Parathyroid adenoma (tissue), 2 donors: ENCODE results near the gene GNS.

Experiments
- H2AFZ ChIP-seq: fragments of 300-600 bp; sonication (generic); one replicate; pipeline ENCODE4 v1.7.0; 2017; ENCODE audit warnings: antibody characterized with exemption, mild to moderate bottlenecking
- H3K27ac ChIP-seq: fragments of 300-600 bp; sonication (generic); one replicate; pipeline ENCODE4 v1.7.0; 2017
- H3K27me3 ChIP-seq: fragments of 300-600 bp; sonication (generic); one replicate; pipeline ENCODE4 v1.7.0; 2017; ENCODE audit warnings: low read length; ENCODE audit not compliant: control insufficient read depth, insufficient read depth
- H3K36me3 ChIP-seq: fragments of 300-600 bp; sonication (generic); one replicate; pipeline ENCODE4 v1.7.0; 2017; ENCODE audit warnings: low read length; ENCODE audit not compliant: control insufficient read depth, insufficient read depth
- H3K4me1 ChIP-seq: fragments of 300-600 bp; sonication (generic); one replicate; pipeline ENCODE4 v1.7.0; 2017; ENCODE audit warnings: control low read depth
- H3K4me2 ChIP-seq: fragments of 300-600 bp; sonication (generic); one replicate; pipeline ENCODE4 v1.7.0; 2017; ENCODE audit warnings: low read length
- H3K4me3 ChIP-seq: fragments of 300-600 bp; sonication (generic); one replicate; pipeline ENCODE4 v1.7.0; 2017; ENCODE audit warnings: low read depth, low read length
- H3K79me2 ChIP-seq: fragments of 300-600 bp; sonication (generic); one replicate; pipeline ENCODE4 v1.7.0; 2017; ENCODE audit warnings: control low read depth
- H3K9ac ChIP-seq: fragments of 300-600 bp; sonication (generic); one replicate; pipeline ENCODE4 v1.7.0; 2017; ENCODE audit warnings: mild to moderate bottlenecking
- H3K9me3 ChIP-seq: fragments of 300-600 bp; sonication (generic); one replicate; pipeline ENCODE4 v1.7.0; 2017; ENCODE audit warnings: low read length; ENCODE audit not compliant: control insufficient read depth
- TF ChIP-seq, protein P1 (sequence below): fragments of 300-600 bp; sonication (generic); IDR thresholded peaks from one replicate; pipeline ENCODE4 v1.7.0; 2017; ENCODE audit warnings: antibody characterized with exemption, mild to moderate bottlenecking
- donor health status: primary hyperparathyroidism.

GNS gene

GRCh38 chr12:64688219-64688618, 71.0 kb downstream of the GNS start:
- H3K27ac ChIP-seq, result no peak overlapping the region
- H3K4me1 ChIP-seq, result no peaks in the 10 kb centered on the region
- H3K4me2 ChIP-seq, result no peak overlapping the region
- H3K4me3 ChIP-seq, result no peak overlapping the region
- TF ChIP-seq, protein P1, sequence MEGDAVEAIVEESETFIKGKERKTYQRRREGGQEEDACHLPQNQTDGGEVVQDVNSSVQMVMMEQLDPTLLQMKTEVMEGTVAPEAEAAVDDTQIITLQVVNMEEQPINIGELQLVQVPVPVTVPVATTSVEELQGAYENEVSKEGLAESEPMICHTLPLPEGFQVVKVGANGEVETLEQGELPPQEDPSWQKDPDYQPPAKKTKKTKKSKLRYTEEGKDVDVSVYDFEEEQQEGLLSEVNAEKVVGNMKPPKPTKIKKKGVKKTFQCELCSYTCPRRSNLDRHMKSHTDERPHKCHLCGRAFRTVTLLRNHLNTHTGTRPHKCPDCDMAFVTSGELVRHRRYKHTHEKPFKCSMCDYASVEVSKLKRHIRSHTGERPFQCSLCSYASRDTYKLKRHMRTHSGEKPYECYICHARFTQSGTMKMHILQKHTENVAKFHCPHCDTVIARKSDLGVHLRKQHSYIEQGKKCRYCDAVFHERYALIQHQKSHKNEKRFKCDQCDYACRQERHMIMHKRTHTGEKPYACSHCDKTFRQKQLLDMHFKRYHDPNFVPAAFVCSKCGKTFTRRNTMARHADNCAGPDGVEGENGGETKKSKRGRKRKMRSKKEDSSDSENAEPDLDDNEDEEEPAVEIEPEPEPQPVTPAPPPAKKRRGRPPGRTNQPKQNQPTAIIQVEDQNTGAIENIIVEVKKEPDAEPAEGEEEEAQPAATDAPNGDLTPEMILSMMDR, result no peak
- no peak overlapping the region for H3K9ac ChIP-seq
- no peaks in the 10 kb centered on the region for H3K36me3 ChIP-seq
- no peaks in the 10 kb centered on the region for H3K9me3 ChIP-seq
- H3K27me3 ChIP-seq, result no peaks in the 10 kb centered on the region
- H3K79me2 ChIP-seq, result no peaks in the 10 kb centered on the region
- H2AFZ ChIP-seq, result no peak overlapping the region

DNA sequence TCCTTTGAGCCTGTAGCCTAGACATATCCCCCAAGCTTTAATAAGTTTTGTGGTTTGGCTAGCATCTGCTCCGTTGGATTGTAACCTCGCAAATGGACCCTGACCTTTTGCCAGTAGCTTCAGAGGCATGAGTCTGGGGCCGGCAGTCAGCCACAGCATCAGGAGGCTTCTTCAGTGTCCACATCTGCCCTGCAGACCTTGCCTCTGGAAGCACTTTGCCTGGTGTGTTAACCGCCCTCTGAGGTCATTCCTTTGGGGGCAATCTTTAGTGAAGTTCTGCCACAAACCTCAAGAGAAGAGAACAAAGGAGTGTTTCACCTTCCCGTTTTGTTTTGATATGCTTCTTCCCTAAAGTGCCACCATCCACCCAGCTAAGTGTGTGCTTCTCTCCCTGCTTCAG, 71.4 kb downstream of the GNS start:
- H3K36me3 ChIP-seq, result no peaks in the 10 kb centered on the region
- H3K4me1 ChIP-seq, result no peaks in the 10 kb centered on the region
- H3K27me3 ChIP-seq, result no peaks in the 10 kb centered on the region
- H3K9me3 ChIP-seq, result no peaks in the 10 kb centered on the region
- TF ChIP-seq, protein P1, result no peak
- no peak overlapping the region for H3K4me3 ChIP-seq
- no peaks in the 10 kb centered on the region for H3K79me2 ChIP-seq
- H2AFZ ChIP-seq, result no peak overlapping the region
- H3K9ac ChIP-seq, result no peak overlapping the region
- H3K27ac ChIP-seq, result no peak overlapping the region
- H3K4me2 ChIP-seq, result no peak overlapping the region

DNA sequence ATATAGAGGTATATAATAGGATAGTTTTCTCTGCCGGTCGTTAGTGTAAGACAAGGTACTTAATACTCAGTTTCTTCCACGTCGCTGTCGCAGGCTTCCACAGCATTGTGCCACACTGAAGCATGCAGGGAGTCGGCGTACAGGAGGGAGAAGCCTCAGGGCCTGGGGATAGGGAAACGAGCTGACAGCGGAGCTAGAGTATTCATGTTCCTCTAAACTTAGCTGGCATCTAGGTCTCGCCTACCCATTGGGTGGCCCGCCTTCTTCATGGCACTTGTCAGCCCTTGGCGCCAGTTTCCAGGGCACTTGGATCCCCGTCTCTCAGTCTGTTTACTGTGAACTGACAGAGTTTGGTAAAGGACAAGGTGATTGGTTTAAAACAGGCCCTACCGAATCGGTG, 73.6 kb downstream of the GNS start:
- H3K27me3 ChIP-seq, result no peaks in the 10 kb centered on the region
- H3K79me2 ChIP-seq, result no peaks in the 10 kb centered on the region
- TF ChIP-seq, protein P1, result no peak
- no peak overlapping the region for H2AFZ ChIP-seq
- no peaks in the 10 kb centered on the region for H3K36me3 ChIP-seq
- H3K9me3 ChIP-seq, result no peaks in the 10 kb centered on the region
- no peak overlapping the region for H3K27ac ChIP-seq
- no peak overlapping the region for H3K9ac ChIP-seq
- H3K4me3 ChIP-seq, result no peak overlapping the region
- H3K4me1 ChIP-seq, result no peaks in the 10 kb centered on the region
- no peak overlapping the region for H3K4me2 ChIP-seq

GRCh38 chr12:64685050-64685449, 74.2 kb downstream of the GNS start:
- no peaks in the 10 kb centered on the region for H3K4me1 ChIP-seq
- TF ChIP-seq, protein P1, result no peak
- H3K27ac ChIP-seq, result no peak overlapping the region
- H3K27me3 ChIP-seq, result no peaks in the 10 kb centered on the region
- no peaks in the 10 kb centered on the region for H3K79me2 ChIP-seq
- H3K9ac ChIP-seq, result no peak overlapping the region
- no peaks in the 10 kb centered on the region for H3K36me3 ChIP-seq
- no peak overlapping the region for H3K4me2 ChIP-seq
- H3K4me3 ChIP-seq, result no peak overlapping the region
- no peaks in the 10 kb centered on the region for H3K9me3 ChIP-seq
- no peak overlapping the region for H2AFZ ChIP-seq

- Histone ChIP-seq H3K79me2 (no peaks in the 10 kb centered on the region), H3K27me3 (no peaks in the 10 kb centered on the region), H3K4me3 (no peak overlapping the region), H2AFZ (no peak overlapping the region), H3K4me1 (no peaks in the 10 kb centered on the region), H3K27ac (no peak overlapping the region), H3K36me3 (no peaks in the 10 kb centered on the region), H3K9me3 (no peaks in the 10 kb centered on the region), H3K9ac (no peak overlapping the region), H3K4me2 (no peak overlapping the region)
- TF ChIP-seq, protein P1, result no peak
These were observed 75.2 kb downstream of the GNS start for GRCh38 chr12:64683816-64684543.
